ENCODE results near the gene TOR1AIP1. TPM values are rescaled to one million over a fixed set of nuclear protein-coding genes. Genes with fewer than 3 reads are reported as not detected.
"Not testable (repeated sequence)": the region's sequence is repeated elsewhere in the genome, so short reads cannot be mapped to it uniquely, and the experiment has no call there.

The TOR1AIP1 gene
- total and polyA plus RNA-seq, 9 donors = 34.9 to 57.4 (median 45.9) TPM

- Histone ChIP-seq H3K4me1 (ENCODE audit: control insufficient read depth, insufficient read depth, low read length) (peaks cover 5% of the 10 kb centered on the region), H3K27ac (ENCODE audit: low read length) (peak overlapping the region; percentile 98), H3K4me3 (ENCODE audit: low read length) (peak overlapping the region; percentile 94), H3K27me3 (ENCODE audit: control insufficient read depth, insufficient read depth, low read length) (no peaks in the 10 kb centered on the region), H3K36me3 (ENCODE audit: control insufficient read depth, insufficient read depth, low read length) (no peaks in the 10 kb centered on the region), H3K9me3 (replicated peaks; ENCODE audit: control insufficient read depth, low read depth, low read length) (no peaks in the 10 kb centered on the region)
- DNase-seq = peak; percentile 43
- WGBS (ENCODE audit: insufficient coverage) = 0% methylated on average over 5 of the region's 10 CpGs
Observed at GRCh38 chr1:179955287-179955680, 73.2 kb downstream of the TOR1AIP1 start.

- Histone ChIP-seq H3K36me3 (ENCODE audit: control insufficient read depth, insufficient read depth, low read length) (no peaks in the 10 kb centered on the region), H3K9me3 (replicated peaks; ENCODE audit: control insufficient read depth, low read depth, low read length) (no peaks in the 10 kb centered on the region), H3K4me3 (ENCODE audit: low read length) (peak overlapping the region; percentile 94), H3K27me3 (ENCODE audit: control insufficient read depth, insufficient read depth, low read length) (no peaks in the 10 kb centered on the region), H3K4me1 (ENCODE audit: control insufficient read depth, insufficient read depth, low read length) (peaks cover 5% of the 10 kb centered on the region), H3K27ac (ENCODE audit: low read length) (peak overlapping the region; percentile 98)
- DNase-seq = no peak
- no CpG with 5 or more reads among the region's 3 CpGs for WGBS (ENCODE audit: insufficient coverage)
Observed at GRCh38 chr1:179955731-179956130, 73.6 kb downstream of the TOR1AIP1 start.

- Histone ChIP-seq H3K27me3 (ENCODE audit: control insufficient read depth, insufficient read depth, low read length) (no peaks in the 10 kb centered on the region), H3K9me3 (replicated peaks; ENCODE audit: control insufficient read depth, low read depth, low read length) (no peaks in the 10 kb centered on the region), H3K4me1 (ENCODE audit: control insufficient read depth, insufficient read depth, low read length) (peaks cover 5% of the 10 kb centered on the region), H3K27ac (ENCODE audit: low read length) (peak overlapping the region; percentile 74), H3K4me3 (ENCODE audit: low read length) (no peak overlapping the region), H3K36me3 (ENCODE audit: control insufficient read depth, insufficient read depth, low read length) (peaks cover 3% of the 10 kb centered on the region)
- DNase-seq = no peak
- WGBS (ENCODE audit: insufficient coverage) = no CpG with 5 or more reads among the region's 3 CpGs
Observed at GRCh38 chr1:179958359-179958758, 76.3 kb downstream of the TOR1AIP1 start.

GRCh38 chr1:179962168-179962567 is 80.1 kb downstream of the TOR1AIP1 start:
- WGBS (ENCODE audit: insufficient coverage) = 80% methylated on average over 1 of the region's 8 CpGs

GRCh38 chr1:179966551-179966950 is 84.5 kb downstream of the TOR1AIP1 start:
- Histone ChIP-seq H3K36me3 (ENCODE audit: control insufficient read depth, insufficient read depth, low read length) (peaks cover 13% of the 10 kb centered on the region), H3K27me3 (ENCODE audit: control insufficient read depth, insufficient read depth, low read length) (no peaks in the 10 kb centered on the region), H3K4me1 (ENCODE audit: control insufficient read depth, insufficient read depth, low read length) (peaks cover 5% of the 10 kb centered on the region), H3K4me3 (ENCODE audit: low read length) (no peak overlapping the region), H3K9me3 (replicated peaks; ENCODE audit: control insufficient read depth, low read depth, low read length) (peaks cover 8% of the 10 kb centered on the region), H3K27ac (ENCODE audit: low read length) (no peak overlapping the region)
- no peak for DNase-seq

More at GRCh38 chr1:179962168-179962567, 80.1 kb downstream of the TOR1AIP1 start:
- not testable (repeated sequence) for DNase-seq; H3K36me3 ChIP-seq (ENCODE audit: control insufficient read depth, insufficient read depth, low read length); H3K27ac ChIP-seq (ENCODE audit: low read length); H3K9me3 ChIP-seq (replicated peaks; ENCODE audit: control insufficient read depth, low read depth, low read length); H3K4me1 ChIP-seq (ENCODE audit: control insufficient read depth, insufficient read depth, low read length); H3K4me3 ChIP-seq (ENCODE audit: low read length); H3K27me3 ChIP-seq (ENCODE audit: control insufficient read depth, insufficient read depth, low read length)

GRCh38 chr1:179968284-179968993 is 86.4 kb downstream of the TOR1AIP1 start:
- Histone ChIP-seq H3K27ac (ENCODE audit: low read length) (no peak overlapping the region), H3K4me3 (ENCODE audit: low read length) (no peak overlapping the region), H3K9me3 (replicated peaks; ENCODE audit: control insufficient read depth, low read depth, low read length) (peaks cover 8% of the 10 kb centered on the region), H3K4me1 (ENCODE audit: control insufficient read depth, insufficient read depth, low read length) (peaks cover 5% of the 10 kb centered on the region), H3K27me3 (ENCODE audit: control insufficient read depth, insufficient read depth, low read length) (no peaks in the 10 kb centered on the region), H3K36me3 (ENCODE audit: control insufficient read depth, insufficient read depth, low read length) (peaks cover 11% of the 10 kb centered on the region)
- WGBS (ENCODE audit: insufficient coverage) = no CpG with 5 or more reads among the region's 6 CpGs
- no peak for DNase-seq

- Histone ChIP-seq H3K27ac (ENCODE audit: low read length) (no peak overlapping the region), H3K27me3 (ENCODE audit: control insufficient read depth, insufficient read depth, low read length) (no peaks in the 10 kb centered on the region), H3K4me1 (ENCODE audit: control insufficient read depth, insufficient read depth, low read length) (peaks cover 5% of the 10 kb centered on the region), H3K9me3 (replicated peaks; ENCODE audit: control insufficient read depth, low read depth, low read length) (peaks cover 8% of the 10 kb centered on the region), H3K36me3 (ENCODE audit: control insufficient read depth, insufficient read depth, low read length) (peaks cover 11% of the 10 kb centered on the region), H3K4me3 (ENCODE audit: low read length) (no peak overlapping the region)
- 81% methylated on average over 8 of the region's 8 CpGs for WGBS (ENCODE audit: insufficient coverage)
- DNase-seq = peak; percentile 6
Observed at GRCh38 chr1:179968994-179969919, 87.2 kb downstream of the TOR1AIP1 start.

Other genes with a start within 250 kb of the TOR1AIP1 start
- 0.31 TPM for gene FAM163A, start 139.0 kb upstream of the TOR1AIP1 start, total RNA-seq
- under 1 TPM; 0.27 to 1.00 (median 0.75) TPM for gene FAM163A, start 139.0 kb upstream of the TOR1AIP1 start, polyA plus RNA-seq (ENCODE audit: insufficient read depth in 1 of 8, insufficient read length in 8 of 8, low replicate concordance in 1 of 8)
- gene TOR1AIP2, start 4.5 kb upstream of the TOR1AIP1 start, total RNA-seq = 50.8 TPM
- 10 to 100 TPM; 22.8 to 35.0 (median 27.9) TPM for gene TOR1AIP2, start 4.5 kb upstream of the TOR1AIP1 start, polyA plus RNA-seq (ENCODE audit: insufficient read depth in 1 of 8, insufficient read length in 8 of 8, low replicate concordance in 1 of 8)
- gene CEP350, start 72.5 kb downstream of the TOR1AIP1 start, total RNA-seq = 59.3 TPM
- 10 to 100 TPM; 15.8 to 34.3 (median 28.2) TPM for gene CEP350, start 72.5 kb downstream of the TOR1AIP1 start, polyA plus RNA-seq (ENCODE audit: insufficient read depth in 1 of 8, insufficient read length in 8 of 8, low replicate concordance in 1 of 8)

Data from muscle of leg (tissue), 11 donors.